B cell (primary cell): Measurements from ENCODE around the gene ALPL.

Experiments used
- EZH2 ChIP-seq: IDR thresholded peaks from 2 replicates; pipeline ENCODE4 v1.6.1; 2012; ENCODE audit warnings: borderline replicate concordance, low read depth, mild to moderate bottlenecking, moderate library complexity, low read length; ENCODE audit not compliant: insufficient read depth, poor library complexity, severe bottlenecking
- TF ChIP-seq, protein P1 (sequence below): fragments of 200-600 bp; IDR thresholded peaks from one replicate; pipeline ENCODE4 v1.8.0; 2022; ENCODE audit warnings: antibody characterized with exemption, mild to moderate bottlenecking

GRCh38 chr1:21546122-21546825 lies 37.1 kb downstream of the ALPL start:
- TF ChIP-seq, protein P1, sequence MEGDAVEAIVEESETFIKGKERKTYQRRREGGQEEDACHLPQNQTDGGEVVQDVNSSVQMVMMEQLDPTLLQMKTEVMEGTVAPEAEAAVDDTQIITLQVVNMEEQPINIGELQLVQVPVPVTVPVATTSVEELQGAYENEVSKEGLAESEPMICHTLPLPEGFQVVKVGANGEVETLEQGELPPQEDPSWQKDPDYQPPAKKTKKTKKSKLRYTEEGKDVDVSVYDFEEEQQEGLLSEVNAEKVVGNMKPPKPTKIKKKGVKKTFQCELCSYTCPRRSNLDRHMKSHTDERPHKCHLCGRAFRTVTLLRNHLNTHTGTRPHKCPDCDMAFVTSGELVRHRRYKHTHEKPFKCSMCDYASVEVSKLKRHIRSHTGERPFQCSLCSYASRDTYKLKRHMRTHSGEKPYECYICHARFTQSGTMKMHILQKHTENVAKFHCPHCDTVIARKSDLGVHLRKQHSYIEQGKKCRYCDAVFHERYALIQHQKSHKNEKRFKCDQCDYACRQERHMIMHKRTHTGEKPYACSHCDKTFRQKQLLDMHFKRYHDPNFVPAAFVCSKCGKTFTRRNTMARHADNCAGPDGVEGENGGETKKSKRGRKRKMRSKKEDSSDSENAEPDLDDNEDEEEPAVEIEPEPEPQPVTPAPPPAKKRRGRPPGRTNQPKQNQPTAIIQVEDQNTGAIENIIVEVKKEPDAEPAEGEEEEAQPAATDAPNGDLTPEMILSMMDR = no peak
- TF ChIP-seq EZH2 = no peak
